GM19328 (cell line): ENCODE results near the gene B3GAT2.

ENCODE experiments used
- ATAC-seq: cut with Tn5 transposase; IDR thresholded peaks from one replicate; pipeline ENCODE4 v1.9.1; 2021; ENCODE audit warnings: mild to moderate bottlenecking, moderate library complexity; ENCODE audit not compliant: unreplicated experiment

B3GAT2 gene

GRCh38 chr6:70844301-70844700 lies 112.6 kb downstream of the B3GAT2 start:
- no peak for ATAC-seq

DNA sequence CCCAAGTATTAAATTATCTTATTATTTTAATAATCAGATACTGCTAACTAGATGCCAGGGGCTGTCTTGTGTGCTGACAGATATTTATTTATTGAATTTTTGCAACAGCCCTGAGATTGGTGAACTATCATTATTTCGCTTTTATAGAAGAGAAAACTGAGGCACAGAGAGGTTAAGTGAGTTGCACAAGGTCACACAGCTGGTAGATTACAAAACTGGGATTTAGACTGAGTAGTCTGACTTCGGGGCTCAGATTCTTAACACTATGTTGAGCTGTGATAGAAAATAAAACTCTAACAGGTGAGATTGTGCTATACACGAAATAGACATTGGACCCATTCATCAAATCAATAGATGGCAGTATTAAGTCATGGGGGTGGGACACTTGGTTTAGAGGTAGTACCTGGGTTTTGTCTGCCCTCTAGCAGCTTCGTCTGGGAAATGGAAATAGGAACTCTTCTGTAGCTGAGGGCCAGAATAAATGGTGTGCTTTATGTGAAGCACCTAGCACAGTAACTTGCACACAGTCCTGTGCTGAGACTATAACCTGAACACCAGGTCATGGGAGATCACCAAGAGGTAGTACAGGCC lies 113.4 kb downstream of the B3GAT2 start:
- ATAC-seq: no peak

GRCh38 chr6:70842541-70842940 lies 114.3 kb downstream of the B3GAT2 start:
- ATAC-seq: no peak

GRCh38 chr6:70841112-70841511 lies 115.7 kb downstream of the B3GAT2 start:
- no peak for ATAC-seq

DNA sequence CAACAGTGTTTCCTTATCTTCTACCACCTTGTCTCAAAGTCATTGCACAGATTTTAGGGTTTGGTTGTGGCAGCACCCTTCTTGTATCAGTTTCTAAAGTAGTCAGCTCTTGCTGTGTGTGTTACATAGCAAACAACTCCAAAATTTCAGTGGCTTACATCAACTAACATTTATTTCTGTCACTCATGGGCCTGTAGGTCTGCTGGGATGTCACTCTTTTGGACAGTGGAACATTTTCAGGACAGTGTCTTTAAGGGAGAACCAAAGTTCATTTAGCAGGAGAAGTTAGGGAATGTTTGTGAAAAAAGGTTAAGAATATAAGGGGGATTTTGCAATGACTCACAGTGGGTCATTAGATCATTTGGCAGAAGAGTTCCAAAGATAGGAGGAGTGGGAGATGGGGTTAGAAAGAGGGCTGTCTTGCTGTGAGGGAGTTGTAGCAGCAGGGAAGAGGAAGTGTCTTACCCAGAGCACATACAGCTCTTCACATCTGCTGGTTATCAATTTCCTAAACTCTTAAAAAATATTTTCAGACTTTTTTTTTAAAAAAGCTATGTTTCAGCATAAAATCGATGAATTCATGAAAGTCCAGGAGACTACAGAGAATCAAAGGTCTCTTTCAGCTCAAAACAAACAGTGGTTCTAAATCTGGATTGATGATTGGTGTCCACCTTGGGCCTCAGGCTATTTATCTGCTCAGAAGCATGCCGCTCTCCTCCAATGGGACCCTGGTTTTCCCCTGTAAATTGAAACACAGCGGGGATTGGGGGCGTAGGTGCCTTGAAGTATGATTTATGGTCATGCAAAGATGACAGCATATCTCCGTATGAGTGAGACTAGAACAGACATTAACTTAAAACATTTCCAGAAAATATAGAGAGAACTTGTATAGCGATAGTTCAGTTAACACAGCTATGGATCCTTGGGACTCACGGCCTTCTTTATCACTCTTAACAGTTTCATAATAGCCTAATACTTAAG lies 117.3 kb downstream of the B3GAT2 start:
- ATAC-seq: no peak

DNA sequence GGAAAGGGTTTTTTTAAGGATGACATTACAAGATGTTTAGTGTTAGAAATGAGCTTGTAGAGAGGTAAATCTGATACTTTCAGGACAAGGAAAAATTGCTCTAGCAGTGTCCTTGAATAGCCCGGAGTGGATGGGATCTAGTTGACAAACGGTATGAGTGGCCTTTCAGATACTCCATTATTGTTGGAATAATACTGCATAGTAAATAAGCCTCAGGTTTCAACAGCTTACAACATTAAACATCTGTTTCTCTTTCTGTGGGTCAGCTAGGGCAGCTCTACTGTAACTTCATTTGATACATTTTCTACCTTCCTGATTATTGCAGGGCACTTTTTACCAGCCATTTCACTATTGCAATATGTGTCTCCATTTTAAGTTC lies 118.0 kb downstream of the B3GAT2 start:
- ATAC-seq: no peak

- ATAC-seq: no peak
These were observed 122.3 kb downstream of the B3GAT2 start for GRCh38 chr6:70834520-70834919.

DNA sequence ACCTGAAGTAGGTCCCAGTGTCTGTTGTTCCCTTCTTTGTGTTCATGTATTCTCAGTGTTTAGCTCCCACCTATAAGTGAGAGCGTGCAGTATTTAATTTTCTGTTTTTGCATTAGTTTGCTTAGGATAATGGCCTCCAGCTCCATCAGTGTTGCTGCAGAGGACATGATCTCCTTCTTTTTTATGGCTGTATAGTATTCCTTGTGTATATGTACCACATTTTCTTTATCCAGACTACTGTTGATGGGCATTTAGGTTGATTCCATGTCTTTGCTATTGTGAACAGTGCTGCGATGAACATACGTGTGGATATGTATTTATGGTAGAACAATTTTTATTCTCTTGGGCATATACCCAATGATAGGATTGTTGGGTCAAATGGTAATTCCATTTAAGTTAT lies 125.4 kb downstream of the B3GAT2 start:
- no peak for ATAC-seq

- ATAC-seq: no peak
These were observed 133.2 kb downstream of the B3GAT2 start for GRCh38 chr6:70823651-70824050.

GRCh38 chr6:70821751-70822150 lies 135.1 kb downstream of the B3GAT2 start:
- no peak for ATAC-seq

DNA sequence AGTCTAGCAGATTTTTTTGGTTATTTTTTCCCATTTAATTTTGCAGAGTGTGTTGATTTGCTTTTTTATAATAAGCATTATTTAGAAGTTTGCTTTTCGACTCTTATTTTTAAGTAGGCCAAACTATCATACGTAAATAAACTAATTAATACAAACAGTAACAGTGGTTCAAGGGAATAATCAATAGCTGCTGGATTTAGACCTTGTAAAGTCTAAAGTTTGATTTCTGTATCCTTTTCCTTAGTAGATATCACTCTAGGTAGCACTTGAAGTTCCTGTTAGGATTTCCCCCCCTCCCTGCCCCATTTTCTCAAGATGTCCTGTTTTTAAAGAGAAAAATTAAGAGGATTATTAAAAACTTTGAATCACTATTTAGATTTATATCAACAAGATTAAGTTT lies 136.1 kb downstream of the B3GAT2 start:
- ATAC-seq: no peak

DNA sequence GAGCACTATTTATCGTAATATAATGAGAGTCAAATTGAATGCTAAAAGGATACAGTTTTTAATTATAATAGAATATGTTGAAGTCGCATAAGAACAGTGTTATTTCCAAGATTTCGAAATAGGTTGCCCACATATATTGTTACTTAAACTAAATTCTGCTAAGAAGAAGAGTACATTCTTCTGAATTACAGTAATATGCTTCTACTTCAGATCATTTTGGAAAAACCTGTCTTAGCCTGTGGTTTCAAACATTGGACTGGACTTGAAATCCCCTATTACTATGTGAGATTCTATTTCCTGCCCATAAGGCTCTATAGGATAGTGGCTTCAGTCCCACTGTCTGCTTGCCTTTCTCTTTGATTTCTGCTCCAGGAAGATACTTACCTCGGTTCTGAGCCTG lies 137.2 kb downstream of the B3GAT2 start:
- no peak for ATAC-seq

GRCh38 chr6:70813885-70814284 lies 143.0 kb downstream of the B3GAT2 start:
- ATAC-seq: no peak

- no peak for ATAC-seq
These were observed 145.1 kb downstream of the B3GAT2 start for GRCh38 chr6:70811788-70812187.
